ENCODE measurements around the gene ANTXR1.

DNA sequence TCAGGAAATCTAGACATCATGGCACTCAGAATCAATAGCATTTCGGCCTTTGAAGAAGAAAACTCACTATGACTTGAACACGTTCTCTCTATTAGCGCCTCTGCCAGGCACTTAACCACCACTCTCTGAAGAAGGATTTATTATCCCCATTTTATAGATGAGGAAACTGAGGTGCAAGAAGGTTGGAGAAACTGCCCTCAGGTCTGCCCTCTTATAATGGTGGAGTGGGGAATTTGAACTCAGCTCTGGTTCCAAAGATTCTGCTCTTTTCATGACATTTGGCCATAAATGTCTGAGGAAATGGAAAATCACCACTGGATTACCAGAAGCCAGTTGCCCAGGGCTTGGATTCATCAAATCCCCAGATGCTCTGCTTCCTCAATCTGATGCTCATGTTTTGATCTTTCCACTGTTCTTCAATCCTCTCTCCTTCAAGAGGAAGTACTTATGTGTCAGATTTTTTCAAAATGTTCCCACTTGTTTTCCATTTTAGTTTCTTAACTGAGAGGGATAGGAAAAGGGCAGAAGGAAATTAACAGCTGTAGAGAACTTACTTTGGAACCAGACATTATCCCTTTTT is 68.1 kb downstream of the ANTXR1 start:
- no peak for TF ChIP-seq POLR2A (IDR thresholded peaks at IDR 0.05)
- TF ChIP-seq CTCF (IDR thresholded peaks at IDR 0.05), result no peak

Data from uterus (tissue), 2 donors.